ENCODE measurements around the gene TMEM163.

The TMEM163 gene

GRCh38 chr2:134445116-134445515 lies 273.7 kb downstream of the TMEM163 start:
- DNase-seq (ENCODE audit: low read depth), result no peak
- no peak for TF ChIP-seq CTCF (IDR thresholded peaks at IDR 0.05; ENCODE audit: insufficient read depth, low read depth, low read length, missing control alignments)
- no peak overlapping the region for H3K4me3 ChIP-seq (ENCODE audit: low read depth, low read length)

GRCh38 chr2:134443814-134444480 lies 274.9 kb downstream of the TMEM163 start:
- DNase-seq (ENCODE audit: low read depth), result no peak
- no peak overlapping the region for H3K4me3 ChIP-seq (ENCODE audit: low read depth, low read length)
- TF ChIP-seq CTCF (IDR thresholded peaks at IDR 0.05; ENCODE audit: insufficient read depth, low read depth, low read length, missing control alignments), result no peak

- DNase-seq (ENCODE audit: low read depth), result no peak
- H3K4me3 ChIP-seq (ENCODE audit: low read depth, low read length), result no peak overlapping the region
- TF ChIP-seq CTCF (IDR thresholded peaks at IDR 0.05; ENCODE audit: insufficient read depth, low read depth, low read length, missing control alignments), result no peak
These were observed 277.5 kb downstream of the TMEM163 start for GRCh38 chr2:134441153-134441863.

- DNase-seq (ENCODE audit: low read depth), result no peak
- no peak overlapping the region for H3K4me3 ChIP-seq (ENCODE audit: low read depth, low read length)
- TF ChIP-seq CTCF (IDR thresholded peaks at IDR 0.05; ENCODE audit: insufficient read depth, low read depth, low read length, missing control alignments), result no peak
These were observed 278.4 kb downstream of the TMEM163 start for GRCh38 chr2:134440336-134440909.

GRCh38 chr2:134438371-134438770 lies 280.4 kb downstream of the TMEM163 start:
- TF ChIP-seq CTCF (IDR thresholded peaks at IDR 0.05; ENCODE audit: insufficient read depth, low read depth, low read length, missing control alignments), result no peak
- no peak overlapping the region for H3K4me3 ChIP-seq (ENCODE audit: low read depth, low read length)
- no peak for DNase-seq (ENCODE audit: low read depth)

- no peak for TF ChIP-seq CTCF (IDR thresholded peaks at IDR 0.05; ENCODE audit: insufficient read depth, low read depth, low read length, missing control alignments)
- H3K4me3 ChIP-seq (ENCODE audit: low read depth, low read length), result no peak overlapping the region
- DNase-seq (ENCODE audit: low read depth), result no peak
These were observed 282.1 kb downstream of the TMEM163 start for GRCh38 chr2:134436706-134437105.
